GM12892 (cell line): ENCODE data around the gene CDR2L.
"Not testable (repeated sequence)": the region's sequence is repeated elsewhere in the genome, so short reads cannot be mapped to it uniquely, and the experiment has no call there.

ENCODE experiments used
- DNase-seq: peaks from one replicate; pipeline ENCODE4 v3.0.0; 2011; ENCODE audit not compliant: insufficient read length
- FAIRE-seq: peaks from 2 replicates; lab custom pipeline; 2011; peaks lifted over from hg19 to GRCh38; lab: Jason Lieb, UNC
- POLR2A ChIP-seq: IDR thresholded peaks from 2 replicates; pipeline ENCODE4 v1.6.1; 2011; ENCODE audit warnings: low read depth, low read length, control low read depth
- POLR2AphosphoS5 ChIP-seq: IDR thresholded peaks from 2 replicates; pipeline ENCODE4 v1.6.1; 2011; ENCODE audit warnings: low read depth, low read length, control low read depth
- TAF1 ChIP-seq: IDR thresholded peaks from 2 replicates; pipeline ENCODE4 v1.6.1; 2011; ENCODE audit warnings: low read depth, mild to moderate bottlenecking, control low read depth, low read length, borderline replicate concordance

Gene CDR2L

DNA sequence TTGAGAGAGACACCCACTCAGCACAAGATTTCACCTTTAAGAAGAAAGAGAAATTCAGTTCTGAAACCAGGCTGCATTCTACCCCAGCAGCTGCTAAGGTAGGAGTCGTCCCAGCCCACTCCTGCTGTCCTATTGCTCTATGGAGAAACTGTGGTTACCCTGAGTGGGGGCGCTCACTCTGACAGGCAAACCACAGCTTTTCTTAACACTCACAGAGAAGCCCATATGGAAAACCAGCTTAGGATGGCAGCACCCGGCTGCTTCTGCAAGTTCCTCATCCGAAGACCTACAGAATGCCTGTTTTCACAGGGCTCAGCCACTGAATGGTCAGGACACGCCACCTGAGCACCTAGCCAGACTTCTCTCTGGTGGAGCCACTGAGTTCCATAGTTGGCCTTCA, 51.8 kb downstream of the CDR2L start:
- FAIRE-seq (no peak), DNase-seq (no peak)
- no peak for TF ChIP-seq TAF1
- no peak for TF ChIP-seq POLR2A
- no peak for TF ChIP-seq POLR2AphosphoS5

DNA sequence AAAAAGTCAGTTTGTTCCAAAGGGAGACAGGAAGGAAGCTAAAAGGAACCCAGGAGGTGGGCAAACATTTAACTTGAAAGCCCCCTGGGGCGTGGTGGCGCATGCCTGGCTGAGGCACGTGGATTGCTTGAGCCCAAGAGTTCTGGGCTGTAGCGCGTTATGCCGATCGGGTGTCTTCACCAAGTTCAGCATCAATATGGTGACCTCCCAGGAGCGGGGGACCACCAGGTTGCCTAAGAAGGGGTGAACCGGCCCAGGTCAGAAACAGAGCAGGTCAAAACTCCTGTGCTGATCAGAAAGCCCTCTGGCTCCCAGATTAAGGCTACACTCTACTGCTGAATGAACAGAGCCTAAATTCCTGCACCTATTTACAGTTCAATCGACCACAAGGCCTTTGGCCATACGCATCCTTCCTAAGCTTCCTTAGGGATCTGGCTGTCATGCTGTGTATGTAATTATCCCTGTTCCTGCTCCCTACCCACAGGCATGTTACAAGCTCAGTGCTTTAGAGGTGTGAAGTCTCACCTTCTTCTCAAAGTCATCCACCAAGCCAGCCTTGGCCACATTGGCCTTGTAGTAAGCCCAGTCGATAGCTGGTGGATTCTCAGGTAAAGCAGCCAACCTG, 54.3 kb downstream of the CDR2L start:
- DNase-seq, result no peak
- no peak for FAIRE-seq
- TF ChIP-seq POLR2A, result no peak
- no peak for TF ChIP-seq POLR2AphosphoS5
- TF ChIP-seq TAF1, result no peak

DNA sequence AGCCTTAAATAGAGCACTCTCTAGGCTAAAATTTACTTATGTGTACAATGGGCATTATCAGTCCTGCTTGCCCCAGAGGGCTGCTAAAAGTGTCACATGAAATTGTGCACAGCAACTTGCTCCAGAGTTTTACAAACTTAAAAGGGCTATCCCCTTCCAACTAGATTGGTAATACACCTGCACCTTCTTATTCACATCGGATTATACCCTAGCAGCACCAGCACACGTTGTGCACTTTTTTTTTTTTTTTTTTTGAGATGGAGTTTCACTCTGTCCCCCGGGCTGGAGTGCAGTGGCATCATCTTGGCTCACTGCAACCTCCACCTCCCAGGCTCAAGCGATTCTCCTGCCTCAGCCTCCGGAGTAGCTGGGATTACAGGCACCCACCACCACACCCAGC, 56.4 kb downstream of the CDR2L start:
- DNase-seq, FAIRE-seq: not testable (repeated sequence)

- TF ChIP-seq POLR2A (no peak), TAF1 (no peak), POLR2AphosphoS5 (no peak)
- FAIRE-seq (no peak), DNase-seq (no peak)
These were observed 57.3 kb downstream of the CDR2L start for GRCh38 chr17:75044716-75045115.

GRCh38 chr17:75045946-75046406, 58.5 kb downstream of the CDR2L start:
- not testable (repeated sequence) for FAIRE-seq, DNase-seq

GRCh38 chr17:75046407-75047289, 59.2 kb downstream of the CDR2L start, which contains the start of the genes ATP5PD and KCTD2:
TSS of gene ATP5PD (minus strand) at chr17:75046969. CDS start at chr17:75042650, 4,319 bp downstream.
TSS of gene KCTD2 (plus strand) at chr17:75047225. CDS start at chr17:75047251, 26 bp downstream.
- TF ChIP-seq POLR2AphosphoS5 (peak; percentile 92), POLR2A (peak; percentile 93), TAF1 (0 out of 2 replicates have a peak, but pooled peaks have one; percentile 41)
- FAIRE-seq (peak; percentile 94), DNase-seq (peak; percentile 97)

- FAIRE-seq (no peak), DNase-seq (no peak)
These were observed 60.1 kb downstream of the CDR2L start for GRCh38 chr17:75047398-75048098.

DNA sequence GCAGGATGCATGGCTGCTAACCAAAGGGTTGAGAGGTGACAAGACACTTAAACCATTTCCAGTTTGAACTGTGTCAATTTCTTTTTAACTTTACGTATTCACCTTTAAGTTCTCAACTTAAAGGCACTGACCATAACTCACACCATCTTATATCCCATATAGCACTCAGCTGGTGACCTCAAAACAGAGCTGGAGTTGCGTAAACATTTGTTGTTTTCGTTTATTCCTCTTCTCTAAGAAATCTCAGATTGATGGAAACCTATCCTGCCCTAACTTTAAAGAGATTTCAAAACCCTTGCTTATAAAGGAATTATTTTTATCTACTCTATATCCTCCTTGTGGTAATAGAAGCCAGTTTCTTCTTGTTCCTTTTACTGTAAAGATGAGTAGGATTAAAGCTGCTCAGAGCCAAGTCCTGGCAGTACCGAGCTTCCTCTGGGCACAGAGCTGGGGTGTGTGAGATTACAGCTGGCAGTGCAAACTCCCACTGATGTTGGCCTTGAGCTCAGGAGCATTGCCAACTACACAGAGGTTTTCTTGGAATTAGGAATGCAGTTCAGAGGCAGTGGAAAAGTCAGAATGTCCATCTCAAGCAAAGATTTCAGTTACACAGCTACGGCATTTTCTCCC, 60.9 kb downstream of the CDR2L start:
- TF ChIP-seq POLR2AphosphoS5, result no peak
- TF ChIP-seq POLR2A, result no peak
- TF ChIP-seq TAF1, result no peak
- DNase-seq (no peak), FAIRE-seq (no peak)

More at GRCh38 chr17:75047398-75048098, 60.1 kb downstream of the CDR2L start:
- TF ChIP-seq POLR2A (no peak), TAF1 (no peak), POLR2AphosphoS5 (no peak)

DNA sequence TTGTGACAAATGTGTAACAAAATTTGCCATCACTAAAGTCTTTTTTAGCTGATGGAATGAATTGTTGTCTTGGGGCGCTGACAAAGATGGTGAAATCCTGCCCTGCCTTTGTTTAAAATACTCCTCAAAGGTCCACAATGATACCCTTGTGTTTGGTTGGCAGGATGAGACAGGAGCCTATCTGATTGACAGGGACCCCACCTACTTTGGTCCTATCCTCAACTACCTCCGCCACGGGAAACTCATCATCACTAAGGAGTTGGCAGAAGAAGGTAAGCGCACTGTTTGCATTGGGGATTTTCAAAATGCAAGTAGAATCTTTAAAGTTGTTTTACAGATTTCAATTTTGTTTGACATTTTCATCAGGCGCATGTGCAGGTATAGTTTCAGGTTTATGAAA, 61.6 kb downstream of the CDR2L start:
- no peak for DNase-seq
- FAIRE-seq, result no peak
- TF ChIP-seq POLR2AphosphoS5, result no peak
- no peak for TF ChIP-seq POLR2A
- TF ChIP-seq TAF1, result no peak

DNA sequence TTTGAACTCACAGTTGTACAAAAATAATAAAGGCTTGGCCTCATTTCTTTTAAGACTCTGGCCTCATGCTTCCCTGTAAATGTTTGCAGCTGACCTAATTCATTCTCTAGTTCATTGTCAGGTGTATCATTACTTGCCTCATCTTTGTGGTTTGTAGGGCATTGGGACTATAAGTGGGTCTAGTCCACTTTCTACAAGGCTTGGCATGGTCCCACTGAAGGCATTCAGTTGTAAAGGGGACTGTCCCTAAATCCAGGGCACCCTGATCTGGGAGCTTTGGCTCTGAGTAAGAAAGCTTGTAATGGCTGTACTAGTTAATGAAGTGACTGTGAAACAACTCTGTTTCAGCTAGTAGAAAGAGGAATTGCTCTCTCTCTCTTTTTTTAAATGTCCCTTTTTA, 62.3 kb downstream of the CDR2L start:
- TF ChIP-seq TAF1 (no peak), POLR2AphosphoS5 (no peak), POLR2A (no peak)
- no peak for FAIRE-seq

GRCh38 chr17:75051941-75052340, 64.5 kb downstream of the CDR2L start:
- TF ChIP-seq TAF1 (no peak), POLR2AphosphoS5 (no peak)
- FAIRE-seq (no peak), DNase-seq (no peak)

More for the DNA sequence above, 62.3 kb downstream of the CDR2L start:
- DNase-seq, result no peak
